Measurements from ENCODE around the gene NTNG2.

DNA sequence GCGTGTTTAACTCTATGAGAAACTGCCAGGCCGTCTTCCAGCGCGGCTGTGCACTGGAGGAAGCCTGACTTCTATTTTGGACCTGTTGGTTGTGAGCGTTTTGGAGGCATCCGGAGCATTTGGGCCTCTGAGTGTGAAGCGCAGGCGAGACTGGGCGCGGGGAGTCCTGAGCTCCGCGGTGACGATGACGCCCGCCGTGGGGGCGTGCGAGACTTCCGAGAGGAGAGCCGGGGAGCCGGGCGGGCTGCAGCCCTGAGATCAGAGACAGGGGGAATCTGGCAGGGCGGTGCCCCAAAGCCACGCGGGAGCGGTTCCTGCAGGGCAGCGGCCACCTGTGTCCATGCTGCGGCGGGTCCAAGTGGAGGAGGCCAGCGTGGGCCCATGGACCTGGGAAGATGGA lies 47.4 kb downstream of the NTNG2 start:
- TF ChIP-seq, protein P1, sequence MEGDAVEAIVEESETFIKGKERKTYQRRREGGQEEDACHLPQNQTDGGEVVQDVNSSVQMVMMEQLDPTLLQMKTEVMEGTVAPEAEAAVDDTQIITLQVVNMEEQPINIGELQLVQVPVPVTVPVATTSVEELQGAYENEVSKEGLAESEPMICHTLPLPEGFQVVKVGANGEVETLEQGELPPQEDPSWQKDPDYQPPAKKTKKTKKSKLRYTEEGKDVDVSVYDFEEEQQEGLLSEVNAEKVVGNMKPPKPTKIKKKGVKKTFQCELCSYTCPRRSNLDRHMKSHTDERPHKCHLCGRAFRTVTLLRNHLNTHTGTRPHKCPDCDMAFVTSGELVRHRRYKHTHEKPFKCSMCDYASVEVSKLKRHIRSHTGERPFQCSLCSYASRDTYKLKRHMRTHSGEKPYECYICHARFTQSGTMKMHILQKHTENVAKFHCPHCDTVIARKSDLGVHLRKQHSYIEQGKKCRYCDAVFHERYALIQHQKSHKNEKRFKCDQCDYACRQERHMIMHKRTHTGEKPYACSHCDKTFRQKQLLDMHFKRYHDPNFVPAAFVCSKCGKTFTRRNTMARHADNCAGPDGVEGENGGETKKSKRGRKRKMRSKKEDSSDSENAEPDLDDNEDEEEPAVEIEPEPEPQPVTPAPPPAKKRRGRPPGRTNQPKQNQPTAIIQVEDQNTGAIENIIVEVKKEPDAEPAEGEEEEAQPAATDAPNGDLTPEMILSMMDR (IDR thresholded peaks at IDR 0.05): no peak
- TF ChIP-seq ZFX (IDR thresholded peaks at IDR 0.05; ENCODE audit: borderline replicate concordance): no peak
